GM19468 (cell line): ENCODE measurements around the gene ADAMTSL2.

Source experiments
- ATAC-seq: cut with Tn5 transposase; IDR thresholded peaks from one replicate; pipeline ENCODE4 v1.9.1; 2021; ENCODE audit warnings: mild to moderate bottlenecking, moderate library complexity, moderate number of reproducible peaks; ENCODE audit not compliant: unreplicated experiment; ENCODE audit errors: extremely low read depth

The ADAMTSL2 gene

DNA sequence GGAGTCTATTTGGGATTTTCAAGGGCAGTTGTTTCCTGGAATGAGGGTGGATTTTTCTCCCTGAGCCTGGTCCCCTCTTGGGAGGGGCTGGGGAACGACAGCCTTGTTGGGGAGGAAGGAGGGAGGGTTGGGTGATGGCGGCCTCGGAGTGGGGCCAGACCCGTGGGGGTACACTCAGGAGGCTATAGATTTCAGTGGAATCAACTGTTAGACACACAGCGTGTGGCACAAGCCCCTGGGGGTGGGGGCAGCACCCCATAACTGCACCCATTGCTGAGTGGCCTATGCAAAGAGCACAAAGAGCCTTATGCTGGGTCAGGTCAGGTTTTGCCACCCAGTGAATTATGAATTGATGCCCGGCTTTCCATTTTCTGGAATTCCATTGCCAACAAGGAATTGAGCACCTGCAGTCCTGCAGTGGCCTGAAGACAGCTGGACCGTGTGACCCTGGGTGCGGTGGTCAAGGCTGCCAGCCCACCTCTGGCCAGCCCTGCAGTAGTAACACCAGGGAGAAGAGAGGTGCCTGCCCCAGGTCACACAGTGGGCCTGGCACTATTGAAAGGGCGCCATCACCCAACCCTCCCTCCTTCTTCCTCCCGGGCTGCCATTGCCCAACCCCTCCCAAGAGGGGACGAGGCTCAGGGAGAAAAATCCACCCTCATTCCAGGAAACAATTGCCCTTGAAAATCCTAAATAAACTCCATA, 18.1 kb upstream of the ADAMTSL2 start:
- no peak for ATAC-seq

DNA sequence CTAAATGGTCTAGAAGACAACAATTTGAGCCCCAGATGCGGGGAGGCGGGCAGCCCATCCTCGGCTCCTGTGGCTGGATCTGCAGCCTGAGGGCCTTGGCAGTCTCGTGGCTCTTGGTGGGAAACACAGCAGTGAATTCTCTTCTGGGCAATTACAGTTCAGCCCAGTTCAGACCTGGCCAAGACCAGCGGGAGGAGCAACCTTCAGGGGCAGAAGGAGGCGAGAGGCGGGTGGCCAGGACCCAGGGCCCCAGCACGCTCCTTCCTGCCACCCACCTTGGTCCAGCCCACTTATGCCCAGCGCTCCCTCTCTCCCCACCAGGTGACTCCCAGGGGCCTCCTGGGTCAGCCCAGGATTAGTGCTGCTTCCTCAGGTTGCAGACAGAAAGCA, 17.5 kb upstream of the ADAMTSL2 start:
- no peak for ATAC-seq

DNA sequence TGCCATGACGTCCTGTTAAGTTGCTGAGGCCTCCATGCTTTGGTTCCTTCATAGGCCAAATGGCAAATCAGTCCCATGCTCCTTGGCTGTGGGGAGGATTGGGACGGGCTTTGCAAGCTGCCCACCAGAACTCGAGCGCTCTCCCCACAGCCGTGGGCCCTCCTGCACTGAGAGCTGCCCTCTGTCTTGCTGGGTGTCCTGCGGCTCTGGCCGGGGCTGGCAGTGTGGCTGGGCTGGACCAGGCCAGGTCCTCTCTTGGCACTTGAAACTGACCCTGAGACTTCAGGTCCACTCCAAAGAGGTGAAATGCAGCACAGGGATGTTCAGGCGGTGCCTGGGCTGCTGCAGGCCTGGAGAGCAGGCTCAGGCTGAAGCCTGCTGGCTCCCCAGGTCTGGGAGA, 16.8 kb upstream of the ADAMTSL2 start:
- ATAC-seq = no peak

DNA sequence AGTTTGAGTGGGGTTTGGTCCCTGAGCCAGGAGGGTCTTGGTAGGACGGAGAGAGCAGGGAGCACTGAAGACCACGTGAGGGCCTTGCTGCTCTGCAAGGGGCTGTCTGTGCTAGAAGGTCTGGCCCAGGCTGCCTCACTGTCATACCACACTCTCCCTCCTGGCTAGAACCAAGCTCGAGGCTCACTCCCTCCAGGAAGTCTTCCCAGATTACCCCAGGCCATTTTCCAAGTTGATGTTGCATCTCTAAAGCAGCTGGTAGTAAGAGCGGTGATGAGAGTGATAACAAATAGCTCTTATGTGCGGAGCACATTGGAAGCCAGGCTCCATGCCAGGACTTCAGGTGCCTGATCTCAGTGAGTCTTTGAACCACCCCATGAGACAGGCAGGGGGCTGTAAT, 16.3 kb upstream of the ADAMTSL2 start:
- no peak for ATAC-seq

DNA sequence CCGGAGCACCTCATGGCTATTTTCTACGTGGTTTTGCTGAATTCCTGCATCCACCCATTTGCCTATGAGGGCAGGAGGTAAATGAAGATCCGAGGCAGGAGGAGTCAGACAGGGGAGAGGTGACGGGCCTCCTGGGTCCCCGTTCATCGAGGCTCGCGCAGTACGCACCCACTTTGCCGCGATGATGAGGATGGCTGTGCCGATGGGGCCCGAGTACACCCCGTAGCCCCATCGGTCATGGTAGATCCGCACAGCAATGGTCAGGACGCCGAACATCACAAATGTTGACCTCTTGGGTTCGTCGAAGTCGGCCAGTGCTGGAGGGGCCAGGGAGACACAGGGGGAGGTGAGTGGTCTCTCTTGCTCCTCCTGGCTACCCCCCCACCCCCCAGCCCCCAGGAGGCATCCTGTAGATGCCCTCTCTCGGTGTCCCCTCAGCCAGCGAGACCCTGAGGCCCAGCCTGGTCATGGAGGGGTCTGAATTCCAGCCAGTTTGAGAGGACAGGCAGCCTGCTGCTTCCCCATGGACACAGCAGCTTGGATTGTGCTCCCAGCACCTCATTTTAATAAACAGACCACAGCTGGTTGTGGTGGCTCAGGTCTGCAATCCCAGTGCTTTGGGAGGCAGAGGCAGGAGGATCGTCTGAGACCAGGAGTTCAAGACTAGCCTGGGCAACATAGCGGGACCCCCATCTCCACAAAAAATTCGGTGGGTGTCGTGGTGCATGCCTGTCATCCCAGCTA, 15.6 kb upstream of the ADAMTSL2 start:
- ATAC-seq = no peak

DNA sequence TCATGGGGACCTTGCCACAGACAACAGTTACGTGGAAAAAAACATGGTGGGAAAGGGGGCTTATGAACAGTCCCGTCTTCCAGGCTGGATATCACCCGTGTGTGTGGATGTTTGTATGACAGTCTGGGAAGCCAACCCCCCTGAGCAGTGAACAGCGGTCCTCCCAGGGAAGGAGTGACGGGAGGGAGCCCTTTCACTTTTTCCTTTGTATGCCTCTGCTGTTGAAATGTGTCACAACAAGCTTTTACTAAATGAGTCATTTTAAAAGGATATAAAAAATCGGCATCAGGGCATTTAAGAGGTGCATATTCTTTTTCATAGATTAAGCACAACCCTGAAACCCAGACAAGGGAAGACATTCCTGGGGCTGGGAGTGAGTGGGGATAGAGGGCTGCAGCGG, 14.8 kb upstream of the ADAMTSL2 start:
- no peak for ATAC-seq

DNA sequence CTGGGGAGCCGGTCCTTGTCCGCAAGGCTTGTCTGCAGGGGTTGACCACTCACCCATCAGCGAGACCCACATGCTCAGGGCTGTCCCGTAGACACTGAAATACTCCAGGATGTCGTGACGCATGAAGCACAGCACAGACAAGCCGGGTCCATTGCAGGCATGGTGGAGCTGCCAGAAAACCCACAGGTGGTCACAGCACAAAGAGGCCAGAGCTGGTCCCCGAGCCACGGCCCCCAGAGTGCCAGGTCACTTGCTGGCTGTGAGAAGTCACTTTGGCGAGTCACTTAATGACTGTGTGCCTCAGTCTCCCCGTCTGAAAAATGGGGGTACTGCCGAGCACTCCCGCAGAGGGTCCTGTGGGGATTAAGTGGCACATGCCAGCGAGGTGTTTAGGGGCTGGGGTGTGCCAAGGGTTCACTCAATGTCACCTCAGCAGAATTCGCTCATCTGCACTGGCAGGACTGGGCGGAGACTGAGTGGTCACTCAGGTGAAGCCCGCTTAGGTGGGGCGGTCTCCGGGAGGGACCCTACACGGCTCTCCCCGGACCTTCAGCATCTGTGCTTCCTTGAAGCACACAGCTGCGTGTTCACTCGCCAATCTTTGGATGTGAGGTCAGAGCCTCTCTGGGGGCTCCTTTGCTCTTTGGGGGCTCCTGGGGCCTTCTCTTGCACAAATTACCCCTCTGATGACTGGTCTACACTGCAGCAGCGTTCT, 14.2 kb upstream of the ADAMTSL2 start:
- no peak for ATAC-seq

DNA sequence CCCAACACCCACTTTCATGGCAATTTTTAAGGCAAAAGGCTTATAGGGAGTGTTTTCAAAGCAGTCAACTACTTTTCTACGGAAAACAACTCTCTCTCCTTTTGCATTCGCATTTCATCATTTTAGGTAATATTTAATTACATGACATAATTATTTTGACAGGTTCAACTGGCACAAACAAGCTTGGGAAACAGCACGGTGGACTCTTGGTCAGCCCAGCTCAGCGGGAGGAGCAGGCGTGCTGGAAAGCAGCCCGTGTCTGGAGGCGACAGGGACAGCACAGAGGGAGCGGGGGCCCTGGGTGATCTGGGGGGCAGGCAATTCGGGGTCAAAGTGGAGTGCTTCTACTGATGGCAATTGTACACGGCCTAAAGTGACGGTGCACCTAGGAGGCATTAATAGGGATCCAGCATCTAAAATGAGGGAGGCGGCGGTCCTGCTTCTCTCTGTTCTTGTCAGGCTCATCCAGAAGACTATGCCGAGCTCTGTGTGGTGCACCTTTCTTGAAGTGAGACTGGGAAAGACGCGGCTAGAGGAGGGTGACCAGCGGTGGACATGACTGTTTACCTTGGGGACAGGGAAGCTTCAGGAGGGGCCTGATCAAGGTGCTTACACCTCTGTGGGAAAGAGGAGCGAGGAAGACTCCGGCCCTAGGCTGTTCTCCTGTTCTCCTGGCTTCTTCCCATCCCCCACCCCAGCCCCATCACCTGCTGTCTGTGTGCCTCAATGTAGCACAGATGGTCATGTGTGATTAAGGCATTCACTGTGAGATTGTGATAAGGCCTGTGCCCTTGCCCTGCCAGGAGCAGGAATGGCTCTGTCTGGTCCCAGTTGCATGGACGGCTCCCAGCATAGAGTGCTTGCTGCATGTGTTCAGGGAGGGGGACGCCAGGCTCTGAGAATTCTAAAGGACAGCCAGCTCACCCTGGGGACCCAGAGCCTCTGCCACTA, 13.1 kb upstream of the ADAMTSL2 start:
- ATAC-seq = no peak

DNA sequence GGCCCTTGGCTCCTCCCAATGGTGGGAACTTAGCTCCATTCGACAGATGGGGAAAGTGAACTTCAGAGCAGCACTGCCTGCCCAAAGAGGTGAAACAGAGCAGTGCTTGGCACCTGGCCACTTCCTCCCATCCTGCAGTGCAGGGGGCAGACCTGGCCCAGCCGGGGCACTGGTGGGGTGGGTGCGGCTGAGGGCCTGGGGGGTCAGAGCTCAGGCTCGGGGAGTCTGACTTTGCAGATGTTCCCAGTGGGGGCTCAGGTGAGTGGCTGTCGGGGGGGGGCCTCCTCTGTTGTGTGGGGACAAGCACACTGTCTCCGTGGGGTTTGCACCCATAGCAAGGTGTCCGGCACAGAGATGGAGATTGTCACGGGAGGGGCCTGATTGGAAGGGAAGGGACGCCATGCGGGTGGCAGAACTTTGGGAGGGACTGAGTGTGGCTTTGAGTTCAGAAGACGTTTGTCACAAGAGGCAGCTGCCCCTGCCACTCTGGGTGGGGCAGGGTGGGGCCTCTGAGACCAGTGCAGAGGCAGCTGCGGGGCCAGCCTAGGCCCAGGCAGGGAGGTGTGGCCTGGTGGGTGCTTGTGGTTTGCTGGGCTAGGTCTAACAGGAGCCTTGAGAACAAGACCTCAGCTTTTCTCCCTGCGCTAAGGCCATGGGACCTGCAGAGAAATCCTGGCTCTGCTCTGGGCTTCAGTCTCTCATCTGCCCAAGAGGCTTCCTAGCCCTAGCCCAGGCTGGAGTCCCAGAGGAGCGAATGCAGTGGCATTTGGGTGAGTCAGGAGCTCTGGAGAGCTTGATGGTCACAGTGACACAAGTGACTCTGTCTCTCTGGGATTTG, 12.2 kb upstream of the ADAMTSL2 start:
- no peak for ATAC-seq

DNA sequence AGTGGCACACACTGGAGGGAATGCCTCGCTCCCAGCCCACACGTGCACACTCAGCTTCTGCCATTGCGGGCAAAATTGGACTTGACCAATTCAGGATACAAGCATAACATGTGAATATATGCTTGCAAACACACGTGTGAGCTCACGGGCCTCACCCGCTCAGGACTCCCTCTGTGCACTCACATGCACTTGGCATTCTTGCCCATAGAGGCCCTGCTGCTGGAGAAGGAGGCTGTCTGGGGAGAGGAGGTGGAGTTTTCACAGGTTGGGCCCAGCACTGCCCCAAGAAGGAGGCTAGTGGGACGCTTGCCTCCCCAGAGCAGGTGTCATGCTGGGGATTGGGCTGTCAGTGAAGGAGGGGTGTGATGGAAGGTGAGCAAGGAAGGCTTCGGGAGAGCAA, 11.4 kb upstream of the ADAMTSL2 start:
- ATAC-seq = no peak

DNA sequence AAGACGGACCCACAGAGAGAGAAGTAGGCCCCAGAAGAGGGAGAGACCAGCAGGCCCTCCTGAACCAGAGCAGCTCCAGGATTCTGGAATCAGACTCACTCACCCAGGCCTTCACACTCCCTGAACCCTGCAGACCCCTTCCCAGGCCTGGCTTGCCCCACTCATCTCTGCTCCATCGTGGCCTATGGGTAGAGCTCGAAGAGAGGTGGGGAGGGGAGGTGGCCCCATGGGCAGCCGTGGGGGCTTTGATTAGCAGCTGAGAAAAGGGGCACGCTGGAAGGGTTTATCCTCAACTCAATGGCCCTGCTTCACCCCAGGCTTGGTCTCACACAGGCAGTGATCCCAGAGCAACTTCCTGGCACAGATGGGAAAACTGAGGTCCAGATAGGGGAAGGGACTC, 10.4 kb upstream of the ADAMTSL2 start:
- ATAC-seq = no peak

DNA sequence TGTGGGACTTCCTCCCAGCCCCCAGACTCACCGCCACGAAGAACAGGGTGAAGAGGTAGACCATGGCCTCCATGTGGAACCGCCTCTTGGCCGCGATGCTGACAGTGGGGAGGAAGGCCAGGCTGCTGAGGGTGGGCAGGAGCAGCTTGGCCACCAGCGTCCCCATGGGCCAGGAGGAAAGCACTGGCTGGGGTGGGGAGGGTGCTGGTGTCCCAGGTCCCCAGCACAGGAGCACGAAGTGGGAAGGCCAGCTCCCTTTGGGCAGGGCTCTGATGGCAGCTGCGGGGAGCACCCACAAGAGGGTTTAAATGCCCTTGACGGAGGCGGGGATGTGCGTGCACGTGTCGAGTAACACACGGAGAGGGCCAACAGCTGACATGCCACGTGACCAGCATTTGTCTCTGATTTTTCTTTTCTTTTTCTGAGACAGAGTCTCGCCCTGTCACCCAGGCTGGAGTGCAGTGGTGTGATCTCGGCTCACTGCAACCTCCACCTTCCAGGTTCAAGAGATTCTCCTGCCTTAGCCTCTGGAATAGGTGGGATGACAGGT, 9.8 kb upstream of the ADAMTSL2 start, which contains the start of gene MYMK:
Gene MYMK (minus strand): TSS at position 281 of the 550 bp plus-strand sequence. CDS start 115 bp downstream, at position 166.
- no peak for ATAC-seq

DNA sequence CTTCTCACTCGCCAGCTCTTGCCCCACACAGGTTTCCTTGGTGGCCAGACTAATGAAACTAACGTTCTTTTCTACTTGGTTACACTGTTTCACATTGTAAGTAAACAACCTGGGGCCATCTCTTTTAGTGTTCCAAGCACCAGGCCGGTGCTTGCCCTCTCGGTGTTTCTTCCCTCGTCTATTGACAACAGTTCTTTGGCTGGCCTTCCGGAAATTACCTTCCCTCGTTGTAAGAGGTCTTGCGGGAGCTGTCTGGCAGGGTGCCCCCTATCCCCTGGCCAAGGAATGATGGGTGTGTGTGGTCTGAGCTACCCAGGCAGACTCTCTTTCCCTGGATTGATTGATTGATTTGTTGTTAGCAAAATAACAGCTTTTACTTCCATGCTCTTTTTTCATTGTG, 8.8 kb upstream of the ADAMTSL2 start:
- ATAC-seq = no peak

DNA sequence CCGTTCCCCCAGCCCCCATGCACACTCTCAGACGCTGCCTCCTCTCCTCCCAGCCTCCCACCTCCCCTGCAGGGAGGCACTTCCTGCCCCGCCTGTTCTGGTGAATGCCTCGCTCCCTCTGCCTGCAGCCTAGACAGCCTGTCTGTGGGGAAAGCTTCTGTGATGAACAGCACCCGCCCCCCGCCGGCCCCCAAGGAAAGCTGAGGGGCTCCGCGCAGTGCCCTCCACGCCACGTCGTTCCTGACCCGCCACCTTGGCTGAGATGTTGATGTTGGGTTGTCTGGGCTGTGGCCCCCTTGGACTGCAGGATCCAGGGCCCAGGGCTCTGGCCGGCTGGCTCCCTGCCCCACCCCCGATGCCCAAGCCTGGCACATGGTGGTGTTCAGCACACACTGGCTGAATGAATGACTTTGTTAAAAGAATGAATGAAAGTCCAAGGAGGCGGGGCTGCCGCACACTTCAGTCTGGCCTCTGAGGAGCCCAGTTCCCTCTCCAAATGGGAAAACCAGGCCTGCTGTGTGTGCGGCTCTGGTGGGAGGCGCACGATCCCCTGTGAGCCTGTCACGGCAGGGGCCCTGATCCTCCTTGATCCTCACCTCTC, 7.7 kb upstream of the ADAMTSL2 start:
- ATAC-seq = no peak

DNA sequence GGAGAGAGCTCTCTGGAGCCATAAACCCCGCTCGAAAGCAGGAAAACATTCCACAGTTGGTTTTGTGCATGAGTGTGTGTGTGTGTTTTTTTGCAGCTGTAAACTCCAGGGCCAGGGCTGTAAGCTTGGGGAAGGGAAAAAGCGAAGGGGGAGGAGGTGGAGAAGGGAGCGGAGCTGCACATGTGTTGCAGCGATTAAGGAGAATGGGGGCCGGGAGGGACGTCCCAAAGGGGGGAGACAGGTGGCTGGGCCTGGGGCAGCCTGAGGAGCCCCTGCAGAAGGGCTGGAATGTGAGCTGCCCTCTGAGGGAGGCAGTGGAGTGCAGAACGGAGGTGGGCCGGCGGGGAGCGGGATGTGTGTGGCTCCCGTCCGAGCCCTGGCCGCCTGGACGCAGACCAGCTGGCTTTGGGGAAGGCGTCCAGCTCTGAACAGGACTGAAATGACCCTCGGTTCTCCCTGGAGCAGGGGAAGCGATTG, 7.0 kb upstream of the ADAMTSL2 start:
- no peak for ATAC-seq

DNA sequence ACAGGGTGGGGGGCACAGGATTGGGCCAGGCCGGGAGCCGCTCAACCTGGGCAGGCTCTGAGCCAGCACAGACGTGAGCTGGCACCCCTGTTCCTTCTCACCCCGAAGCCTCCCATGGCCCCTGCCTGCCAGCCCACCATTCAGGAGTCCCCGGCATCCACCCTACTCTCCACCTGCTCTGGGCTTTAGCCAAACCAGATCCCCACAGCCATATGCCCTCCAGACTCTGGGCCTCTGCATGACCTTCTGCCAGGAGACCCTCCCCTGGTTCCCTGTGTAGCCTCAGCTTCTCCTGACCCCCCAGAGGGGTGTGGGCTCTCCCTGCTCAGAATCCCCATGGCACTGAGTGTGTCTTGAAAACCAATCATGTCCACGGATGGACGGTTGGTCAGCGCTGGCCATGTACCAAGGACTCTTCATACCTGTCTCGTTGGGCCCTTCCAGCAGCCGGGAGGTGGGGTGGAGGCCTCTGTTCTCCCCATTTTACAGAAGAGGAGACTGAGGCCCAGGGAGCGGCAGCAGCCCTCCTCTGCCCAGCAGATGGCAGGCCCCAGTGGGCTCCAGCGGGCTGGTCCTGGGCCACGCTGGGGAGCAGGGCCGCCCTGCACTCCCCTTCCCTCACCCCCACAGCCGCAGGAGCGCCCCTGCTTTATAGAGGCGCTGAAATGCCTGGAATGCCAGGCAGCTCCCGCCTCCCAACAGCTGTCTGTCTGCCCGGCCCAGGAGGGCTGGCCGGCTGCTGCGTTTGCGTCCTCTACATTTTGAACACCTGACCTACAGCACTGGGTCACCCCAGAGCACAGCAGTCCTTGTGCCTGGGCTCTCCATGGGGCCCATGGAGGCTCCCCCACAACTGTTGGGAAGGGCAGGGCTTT, 6.3 kb upstream of the ADAMTSL2 start:
- ATAC-seq = no peak

DNA sequence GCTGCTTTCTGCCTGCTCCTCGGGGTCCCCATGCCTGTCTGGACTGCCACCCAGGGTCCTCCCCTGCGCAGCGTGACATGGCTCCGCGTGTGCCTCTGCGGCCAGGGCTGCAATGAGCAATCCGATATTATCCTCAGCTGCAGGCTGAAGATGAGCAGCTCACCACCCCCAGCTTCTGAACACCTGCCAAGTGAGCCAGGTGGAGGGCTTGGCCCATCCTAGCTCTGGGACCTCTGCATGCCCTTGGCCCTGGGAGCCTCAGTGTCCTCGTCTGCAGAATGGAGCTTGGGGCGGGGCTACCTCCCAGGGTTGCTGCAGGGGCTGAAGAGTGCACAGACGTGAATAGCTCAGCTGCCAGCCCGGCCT, 5.6 kb upstream of the ADAMTSL2 start:
- ATAC-seq = no peak

DNA sequence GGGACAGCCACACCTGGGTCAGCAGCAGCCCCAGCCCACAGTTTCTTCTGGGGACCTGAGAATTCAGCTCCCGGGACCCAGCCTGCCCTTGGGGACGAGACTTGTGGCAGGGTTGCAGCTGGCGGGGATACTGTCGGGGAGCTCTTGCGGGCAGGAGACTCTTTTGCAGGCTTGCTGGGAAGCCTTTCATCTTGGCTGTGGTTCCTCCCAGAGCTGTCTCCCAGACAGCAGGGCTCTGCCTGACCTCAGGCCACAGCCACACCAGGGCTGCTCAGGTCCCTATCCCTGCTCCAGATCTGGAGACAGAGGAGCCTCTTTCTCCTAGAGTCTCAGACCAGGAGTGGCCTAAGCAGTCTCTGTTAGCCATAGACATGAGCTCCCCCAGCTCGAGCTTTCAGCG, 5.0 kb upstream of the ADAMTSL2 start:
- ATAC-seq = no peak
